Esophagus squamous epithelium (tissue), 4 donors: ENCODE results near the gene ZCCHC13.

ENCODE experiments used
- POLR2A ChIP-seq, 4 donors: fragments of 450-650 bp; IDR thresholded peaks; one replicate each; pipeline ENCODE4 v1.6.1; 2017; ENCODE audit warnings: antibody characterized with exemption in 4 of 4, mild to moderate bottlenecking in 4 of 4, moderate library complexity in 3 of 4
- TF ChIP-seq, protein P1 (sequence below), 6 experiments: fragments of 450-650 bp in 4 of 6; fragments of 200-600 bp in 2 of 6; sonication (generic) in 2 of 6; IDR thresholded peaks; one replicate each; pipeline ENCODE4 v1.5.1; 2016 to 2019; ENCODE audit warnings: antibody characterized with exemption in 6 of 6, mild to moderate bottlenecking in 4 of 6, moderate library complexity in 4 of 6

DNA sequence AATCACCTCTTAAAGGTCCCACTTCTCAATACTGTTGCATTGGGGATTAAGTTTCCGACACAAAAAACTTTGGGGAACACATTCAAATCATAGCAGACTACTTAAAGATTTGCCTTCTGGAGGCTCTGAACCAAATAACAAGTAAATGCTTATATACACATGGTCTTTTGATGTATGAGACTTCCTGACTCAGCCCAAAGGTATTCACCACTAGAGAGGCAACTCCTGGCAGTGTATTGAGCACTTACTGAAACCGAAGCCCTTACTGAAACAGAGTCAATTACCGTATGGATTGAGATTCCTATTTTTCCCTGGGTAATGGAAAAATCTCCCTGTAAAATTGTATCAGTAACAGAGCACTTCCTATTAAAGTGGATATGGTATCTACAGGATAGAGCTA lies 45.4 kb downstream of the ZCCHC13 start:
- no peak for TF ChIP-seq POLR2A (IDR thresholded peaks at IDR 0.05)
- TF ChIP-seq, protein P1, sequence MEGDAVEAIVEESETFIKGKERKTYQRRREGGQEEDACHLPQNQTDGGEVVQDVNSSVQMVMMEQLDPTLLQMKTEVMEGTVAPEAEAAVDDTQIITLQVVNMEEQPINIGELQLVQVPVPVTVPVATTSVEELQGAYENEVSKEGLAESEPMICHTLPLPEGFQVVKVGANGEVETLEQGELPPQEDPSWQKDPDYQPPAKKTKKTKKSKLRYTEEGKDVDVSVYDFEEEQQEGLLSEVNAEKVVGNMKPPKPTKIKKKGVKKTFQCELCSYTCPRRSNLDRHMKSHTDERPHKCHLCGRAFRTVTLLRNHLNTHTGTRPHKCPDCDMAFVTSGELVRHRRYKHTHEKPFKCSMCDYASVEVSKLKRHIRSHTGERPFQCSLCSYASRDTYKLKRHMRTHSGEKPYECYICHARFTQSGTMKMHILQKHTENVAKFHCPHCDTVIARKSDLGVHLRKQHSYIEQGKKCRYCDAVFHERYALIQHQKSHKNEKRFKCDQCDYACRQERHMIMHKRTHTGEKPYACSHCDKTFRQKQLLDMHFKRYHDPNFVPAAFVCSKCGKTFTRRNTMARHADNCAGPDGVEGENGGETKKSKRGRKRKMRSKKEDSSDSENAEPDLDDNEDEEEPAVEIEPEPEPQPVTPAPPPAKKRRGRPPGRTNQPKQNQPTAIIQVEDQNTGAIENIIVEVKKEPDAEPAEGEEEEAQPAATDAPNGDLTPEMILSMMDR (IDR thresholded peaks at IDR 0.05) = no peak
